K562 (cell line): ENCODE data around the gene ARMC7. TPM values are rescaled to one million over a fixed set of nuclear protein-coding genes. Genes with fewer than 3 reads are reported as not detected.

ENCODE experiments used
- ATF6 ChIP-seq: sonication (generic); formaldehyde crosslinking; IDR thresholded peaks from 2 replicates; pipeline ENCODE4 v1.4.0; 2020; ENCODE audit warnings: mild to moderate bottlenecking, missing genetic modification reagents
- FOXJ2 ChIP-seq: fragments of 200-800 bp; sonication (Bioruptor generic); IDR thresholded peaks from 2 replicates; pipeline ENCODE4 v1.6.1; 2016; ENCODE audit warnings: missing genetic modification characterization, missing compliant biosample characterization
- MTA2 ChIP-seq: fragments of 450-650 bp; IDR thresholded peaks from 2 replicates; pipeline ENCODE4 v1.6.1; 2016; ENCODE audit warnings: low read depth
- NFIX ChIP-seq: fragments of 250-450 bp; sonication (Bioruptor Pico); IDR thresholded peaks from 2 replicates; pipeline ENCODE4 v1.4.0; 2020; ENCODE audit warnings: low read depth, mild to moderate bottlenecking, moderate library complexity
- SAFB ChIP-seq: fragments of 200-400 bp; formaldehyde crosslinking; IDR thresholded peaks from 2 replicates; pipeline ENCODE4 v1.6.1; 2017; ENCODE audit warnings: low read depth, low read length, borderline replicate concordance
- SNIP1 ChIP-seq: fragments of 450-650 bp; IDR thresholded peaks from 2 replicates; pipeline ENCODE4 v1.7.1; 2017; ENCODE audit warnings: low read depth, mild to moderate bottlenecking
- ZFP36 ChIP-seq: fragments of 150-350 bp; IDR thresholded peaks from 2 replicates; pipeline ENCODE4 v1.6.1; 2018; ENCODE audit warnings: low read length, low read depth; ENCODE audit not compliant: partially characterized antibody
- ZNF280B ChIP-seq: fragments of 250-450 bp; sonication (Bioruptor Pico); IDR thresholded peaks from 2 replicates; pipeline ENCODE4 v1.5.1; 2021; ENCODE audit warnings: mild to moderate bottlenecking
- ZNF75A ChIP-seq: fragments of 450-650 bp; formaldehyde crosslinking; IDR thresholded peaks from 2 replicates; pipeline ENCODE4 v1.4.0; 2020; ENCODE audit warnings: mild to moderate bottlenecking
- ZNF79 ChIP-seq: fragments of 250-450 bp; sonication (Bioruptor Pico); IDR thresholded peaks from 2 replicates; pipeline ENCODE4 v1.4.0; 2020; ENCODE audit warnings: low read depth, mild to moderate bottlenecking, moderate library complexity
- polyA plus RNA-seq, 8 experiments: library from polyadenylated mRNA; depleted of rRNA in 4 of 8; stranded (reverse) in 5 of 8; unstranded in 3 of 8; fragments of >200 nt; fragmentation: Nextera tagmentation in 2 of 8; fragmentation: Illumina TruSeq in 1 of 8; extraction: Ambion mirVana in 2 of 8; extraction: Trizol in 1 of 8; gene quantifications; 2 replicates each; pipeline versions ENCODE4 v1.2.1 to v1.2.3, GENCODE V29; 2011 to 2014; ENCODE audit warnings: inconsistent platforms in 1 of 8, missing spikeins in 1 of 8
- total RNA-seq, 7 experiments: library from RNA; depleted of rRNA in 6 of 7; stranded (reverse); fragments of >200 nt in 6 of 7; fragmentation: Illumina TruSeq in 2 of 7; extraction: Trizol in 2 of 7; gene quantifications; 2 replicates each; pipeline versions ENCODE4 v1.2.1 to v1.2.3, GENCODE V29; 2011 to 2021; ENCODE audit warnings: low replicate concordance in 1 of 7
- TF ChIP-seq, protein P1 (sequence below): sonication (generic); formaldehyde crosslinking; IDR thresholded peaks from 2 replicates; pipeline ENCODE4 v1.8.0; 2022; ENCODE audit warnings: mild to moderate bottlenecking, low read depth, missing genetic modification reagents
- TF ChIP-seq, protein P2 (sequence below): IDR thresholded peaks from 3 replicates; pipeline ENCODE4 v1.6.1; 2011; ENCODE audit warnings: borderline replicate concordance, mild to moderate bottlenecking; ENCODE audit not compliant: insufficient read length, insufficient read depth
- TF ChIP-seq, protein P3 (sequence below), 2 experiments: fragments of 150-350 bp in 1 of 2; IDR thresholded peaks; 2 replicates each; pipeline ENCODE4 v1.6.1; 2012 to 2016; ENCODE audit warnings: low read depth in 2 of 2, low read length in 2 of 2, mild to moderate bottlenecking in 1 of 2, moderate library complexity in 1 of 2

Gene ARMC7
- total and polyA plus RNA-seq, 9 of the 15 experiments (the other 6 are each of a cell fraction or from before 2014, with no cell fraction given), result 1.4 to 15.2 (median 5.9) TPM

GRCh38 chr17:75096082-75096625 lies 13.6 kb upstream of the ARMC7 start (continued):
- TF ChIP-seq ZNF280B (CRISPR knock-in tag) (no peak), ZNF75A (CRISPR knock-in tag) (no peak), MTA2 (no peak), SAFB (no peak), FOXJ2 (tag) (no peak), SNIP1 (no peak), NFIX (CRISPR knock-in tag) (0 out of 2 replicates have a peak, but pooled peaks have one; percentile 24), ATF6 (no peak), ZNF79 (CRISPR knock-in tag) (no peak), ZFP36 (no peak)
- TF ChIP-seq, protein P1, sequence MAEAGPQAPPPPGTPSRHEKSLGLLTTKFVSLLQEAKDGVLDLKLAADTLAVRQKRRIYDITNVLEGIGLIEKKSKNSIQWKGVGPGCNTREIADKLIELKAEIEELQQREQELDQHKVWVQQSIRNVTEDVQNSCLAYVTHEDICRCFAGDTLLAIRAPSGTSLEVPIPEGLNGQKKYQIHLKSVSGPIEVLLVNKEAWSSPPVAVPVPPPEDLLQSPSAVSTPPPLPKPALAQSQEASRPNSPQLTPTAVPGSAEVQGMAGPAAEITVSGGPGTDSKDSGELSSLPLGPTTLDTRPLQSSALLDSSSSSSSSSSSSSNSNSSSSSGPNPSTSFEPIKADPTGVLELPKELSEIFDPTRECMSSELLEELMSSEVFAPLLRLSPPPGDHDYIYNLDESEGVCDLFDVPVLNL (CRISPR knock-in tag), result no peak
- TF ChIP-seq, protein P2, sequence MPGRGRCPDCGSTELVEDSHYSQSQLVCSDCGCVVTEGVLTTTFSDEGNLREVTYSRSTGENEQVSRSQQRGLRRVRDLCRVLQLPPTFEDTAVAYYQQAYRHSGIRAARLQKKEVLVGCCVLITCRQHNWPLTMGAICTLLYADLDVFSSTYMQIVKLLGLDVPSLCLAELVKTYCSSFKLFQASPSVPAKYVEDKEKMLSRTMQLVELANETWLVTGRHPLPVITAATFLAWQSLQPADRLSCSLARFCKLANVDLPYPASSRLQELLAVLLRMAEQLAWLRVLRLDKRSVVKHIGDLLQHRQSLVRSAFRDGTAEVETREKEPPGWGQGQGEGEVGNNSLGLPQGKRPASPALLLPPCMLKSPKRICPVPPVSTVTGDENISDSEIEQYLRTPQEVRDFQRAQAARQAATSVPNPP, result no peak
- TF ChIP-seq, protein P3, sequence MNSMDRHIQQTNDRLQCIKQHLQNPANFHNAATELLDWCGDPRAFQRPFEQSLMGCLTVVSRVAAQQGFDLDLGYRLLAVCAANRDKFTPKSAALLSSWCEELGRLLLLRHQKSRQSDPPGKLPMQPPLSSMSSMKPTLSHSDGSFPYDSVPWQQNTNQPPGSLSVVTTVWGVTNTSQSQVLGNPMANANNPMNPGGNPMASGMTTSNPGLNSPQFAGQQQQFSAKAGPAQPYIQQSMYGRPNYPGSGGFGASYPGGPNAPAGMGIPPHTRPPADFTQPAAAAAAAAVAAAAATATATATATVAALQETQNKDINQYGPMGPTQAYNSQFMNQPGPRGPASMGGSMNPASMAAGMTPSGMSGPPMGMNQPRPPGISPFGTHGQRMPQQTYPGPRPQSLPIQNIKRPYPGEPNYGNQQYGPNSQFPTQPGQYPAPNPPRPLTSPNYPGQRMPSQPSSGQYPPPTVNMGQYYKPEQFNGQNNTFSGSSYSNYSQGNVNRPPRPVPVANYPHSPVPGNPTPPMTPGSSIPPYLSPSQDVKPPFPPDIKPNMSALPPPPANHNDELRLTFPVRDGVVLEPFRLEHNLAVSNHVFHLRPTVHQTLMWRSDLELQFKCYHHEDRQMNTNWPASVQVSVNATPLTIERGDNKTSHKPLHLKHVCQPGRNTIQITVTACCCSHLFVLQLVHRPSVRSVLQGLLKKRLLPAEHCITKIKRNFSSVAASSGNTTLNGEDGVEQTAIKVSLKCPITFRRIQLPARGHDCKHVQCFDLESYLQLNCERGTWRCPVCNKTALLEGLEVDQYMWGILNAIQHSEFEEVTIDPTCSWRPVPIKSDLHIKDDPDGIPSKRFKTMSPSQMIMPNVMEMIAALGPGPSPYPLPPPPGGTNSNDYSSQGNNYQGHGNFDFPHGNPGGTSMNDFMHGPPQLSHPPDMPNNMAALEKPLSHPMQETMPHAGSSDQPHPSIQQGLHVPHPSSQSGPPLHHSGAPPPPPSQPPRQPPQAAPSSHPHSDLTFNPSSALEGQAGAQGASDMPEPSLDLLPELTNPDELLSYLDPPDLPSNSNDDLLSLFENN (IDR thresholded peaks at IDR 0.05; ENCODE audit: low read depth in 2 of 2, low read length in 2 of 2), result peak in 1 of 2 experiments; percentile 39; a peak in 1 of 4 replicates
